GM10266 (cell line): Measurements from ENCODE around the gene RNF115.

Source experiments
- DNase-seq: peaks from one replicate; pipeline ENCODE4 v3.0.0; 2012; ENCODE audit errors: extremely low spot score
- CTCF ChIP-seq: IDR thresholded peaks from 2 replicates; pipeline ENCODE4 v1.5.1; 2012; ENCODE audit warnings: mild to moderate bottlenecking, low read depth; ENCODE audit not compliant: control insufficient read depth, insufficient read depth; ENCODE audit errors: missing control alignments

The RNF115 gene

GRCh38 chr1:145759721-145760120, 64.2 kb downstream of the RNF115 start:
- no peak for DNase-seq
- TF ChIP-seq CTCF, result no peak

- no peak for TF ChIP-seq CTCF
- no peak for DNase-seq
Observed at GRCh38 chr1:145758575-145758974, 65.3 kb downstream of the RNF115 start.

GRCh38 chr1:145758116-145758515, 65.8 kb downstream of the RNF115 start:
- no peak for TF ChIP-seq CTCF
- DNase-seq, result no peak

GRCh38 chr1:145757420-145757819, 66.5 kb downstream of the RNF115 start:
- DNase-seq, result no peak
- no peak for TF ChIP-seq CTCF

GRCh38 chr1:145751491-145752037, 72.3 kb downstream of the RNF115 start:
- no peak for DNase-seq
- TF ChIP-seq CTCF, result no peak

GRCh38 chr1:145750426-145750825, 73.5 kb downstream of the RNF115 start:
- no peak for TF ChIP-seq CTCF
- DNase-seq, result no peak

GRCh38 chr1:145747398-145748247, 76.3 kb downstream of the RNF115 start:
- DNase-seq, result no peak
- no peak for TF ChIP-seq CTCF
